Stomach smooth muscle (tissue), 2 donors: ENCODE data around the gene CYP4F12.
"Not testable (repeated sequence)": the region's sequence is repeated elsewhere in the genome, so short reads cannot be mapped to it uniquely, and the experiment has no call there.

Source experiments
- H3K27ac ChIP-seq: one replicate; pipeline ENCODE4 v1.7.0; 2013; ENCODE audit warnings: mild to moderate bottlenecking, low read length, inconsistent platforms
- H3K27me3 ChIP-seq, 2 donors: one replicate each; pipeline ENCODE4 v1.7.0; 2013; ENCODE audit warnings: low read length in 2 of 2; ENCODE audit not compliant: insufficient read depth in 2 of 2, control insufficient read depth in 1 of 2
- H3K36me3 ChIP-seq, 2 donors: one replicate each; pipeline ENCODE4 v1.7.0; 2013; ENCODE audit warnings: low read length in 2 of 2; ENCODE audit not compliant: control insufficient read depth in 2 of 2, insufficient read depth in 2 of 2
- H3K4me1 ChIP-seq: one replicate; pipeline ENCODE4 v1.7.0; 2013; ENCODE audit warnings: low read length; ENCODE audit not compliant: control insufficient read depth, insufficient read depth
- H3K4me3 ChIP-seq, 2 donors: one replicate each; pipeline ENCODE4 v1.7.0; 2013; ENCODE audit warnings: low read length in 2 of 2
- H3K9ac ChIP-seq, 2 donors: one replicate each; pipeline ENCODE4 v1.7.0; 2013; ENCODE audit warnings: low read length in 2 of 2, mild to moderate bottlenecking in 1 of 2
- H3K9me3 ChIP-seq, 2 donors: one replicate each; pipeline ENCODE4 v1.7.0; 2013; ENCODE audit warnings: low read length in 2 of 2; ENCODE audit not compliant: control insufficient read depth in 2 of 2
- donor health status: healthy.
- donor health status: Pancreatic carcinoma.

CYP4F12 gene

GRCh38 chr19:15673176-15673654 is 328 bp downstream of the CYP4F12 start:
- Histone ChIP-seq H3K27ac (peak overlapping the region; percentile 18), H3K9me3 (no peaks in the 10 kb centered on the region), H3K4me1 (peaks cover 18% of the 10 kb centered on the region), H3K9ac (no peak overlapping the region), H3K4me3 (peak overlapping the region in 1 of 2 donors; percentile 44), H3K36me3 (no peaks in the 10 kb centered on the region), H3K27me3 (no peaks in the 10 kb centered on the region)

GRCh38 chr19:15675560-15675959 is 2.7 kb downstream of the CYP4F12 start:
- no peaks in the 10 kb centered on the region for H3K9me3 ChIP-seq
- no peaks in the 10 kb centered on the region for H3K36me3 ChIP-seq
- no peak overlapping the region for H3K9ac ChIP-seq
- H3K4me1 ChIP-seq, result peaks cover 18% of the 10 kb centered on the region
- no peaks in the 10 kb centered on the region for H3K27me3 ChIP-seq
- H3K4me3 ChIP-seq, result no peak overlapping the region
- no peak overlapping the region for H3K27ac ChIP-seq

GRCh38 chr19:15679089-15679488 is 6.2 kb downstream of the CYP4F12 start:
- H3K9me3 ChIP-seq, result no peaks in the 10 kb centered on the region
- H3K9ac ChIP-seq, result no peak overlapping the region
- H3K27me3 ChIP-seq, result peaks cover 0 to 3% of the 10 kb centered on the region in 2 donors
- H3K27ac ChIP-seq, result no peak overlapping the region
- no peak overlapping the region for H3K4me3 ChIP-seq
- no peaks in the 10 kb centered on the region for H3K4me1 ChIP-seq
- H3K36me3 ChIP-seq, result peaks cover 0 to 3% of the 10 kb centered on the region in 2 donors

- not testable (repeated sequence) for H3K4me1 ChIP-seq, H3K4me3 ChIP-seq, H3K9ac ChIP-seq, H3K27ac ChIP-seq, H3K36me3 ChIP-seq, H3K9me3 ChIP-seq, H3K27me3 ChIP-seq
Measured at GRCh38 chr19:15679865-15680264, 7.0 kb downstream of the CYP4F12 start.

- Histone ChIP-seq H3K27me3 (peaks cover 0 to 3% of the 10 kb centered on the region in 2 donors), H3K9ac (no peak overlapping the region), H3K9me3 (no peaks in the 10 kb centered on the region), H3K27ac (no peak overlapping the region), H3K36me3 (peaks cover 0 to 3% of the 10 kb centered on the region in 2 donors), H3K4me3 (no peak overlapping the region), H3K4me1 (no peaks in the 10 kb centered on the region)
Measured at GRCh38 chr19:15680478-15681322, 7.8 kb downstream of the CYP4F12 start.

GRCh38 chr19:15683411-15683810 is 10.5 kb downstream of the CYP4F12 start:
- no peak overlapping the region for H3K9ac ChIP-seq
- no peaks in the 10 kb centered on the region for H3K4me1 ChIP-seq
- no peak overlapping the region for H3K4me3 ChIP-seq
- no peaks in the 10 kb centered on the region for H3K9me3 ChIP-seq
- peaks cover 0 to 4% of the 10 kb centered on the region in 2 donors for H3K27me3 ChIP-seq
- no peak overlapping the region for H3K27ac ChIP-seq
- peaks cover 0 to 3% of the 10 kb centered on the region in 2 donors for H3K36me3 ChIP-seq

GRCh38 chr19:15684828-15685227 is 11.9 kb downstream of the CYP4F12 start:
- Histone ChIP-seq H3K4me1 (no peaks in the 10 kb centered on the region), H3K9ac (no peak overlapping the region), H3K4me3 (no peak overlapping the region), H3K9me3 (no peaks in the 10 kb centered on the region), H3K36me3 (peaks cover 0 to 3% of the 10 kb centered on the region in 2 donors), H3K27ac (no peak overlapping the region), H3K27me3 (peaks cover 0 to 4% of the 10 kb centered on the region in 2 donors)

GRCh38 chr19:15696654-15697194 is 23.8 kb downstream of the CYP4F12 start:
- H3K9ac ChIP-seq, result no peak overlapping the region
- H3K27me3 ChIP-seq, result peaks cover 0 to 2% of the 10 kb centered on the region in 2 donors
- no peaks in the 10 kb centered on the region for H3K4me1 ChIP-seq
- H3K9me3 ChIP-seq, result no peaks in the 10 kb centered on the region
- no peak overlapping the region for H3K4me3 ChIP-seq
- H3K27ac ChIP-seq, result no peak overlapping the region
- no peaks in the 10 kb centered on the region for H3K36me3 ChIP-seq

- H3K9ac ChIP-seq, result no peak overlapping the region
- H3K36me3 ChIP-seq, result no peaks in the 10 kb centered on the region
- peaks cover 16% of the 10 kb centered on the region for H3K4me1 ChIP-seq
- no peaks in the 10 kb centered on the region for H3K27me3 ChIP-seq
- no peak overlapping the region for H3K27ac ChIP-seq
- H3K4me3 ChIP-seq, result no peak overlapping the region
- H3K9me3 ChIP-seq, result no peaks in the 10 kb centered on the region
Measured at GRCh38 chr19:15701757-15702533, 29.1 kb downstream of the CYP4F12 start.

- peaks cover 16% of the 10 kb centered on the region for H3K4me1 ChIP-seq
- no peaks in the 10 kb centered on the region for H3K36me3 ChIP-seq
- no peak overlapping the region for H3K27ac ChIP-seq
- H3K4me3 ChIP-seq, result peak overlapping the region; percentile 4 to 15
- no peaks in the 10 kb centered on the region for H3K9me3 ChIP-seq
- H3K27me3 ChIP-seq, result no peaks in the 10 kb centered on the region
- no peak overlapping the region for H3K9ac ChIP-seq
Measured at GRCh38 chr19:15702534-15702930, 29.6 kb downstream of the CYP4F12 start.
